ENCODE results near the gene ZNF627.
"Not testable (repeated sequence)": the region's sequence is repeated elsewhere in the genome, so short reads cannot be mapped to it uniquely, and the experiment has no call there.

Gene ZNF627

DNA sequence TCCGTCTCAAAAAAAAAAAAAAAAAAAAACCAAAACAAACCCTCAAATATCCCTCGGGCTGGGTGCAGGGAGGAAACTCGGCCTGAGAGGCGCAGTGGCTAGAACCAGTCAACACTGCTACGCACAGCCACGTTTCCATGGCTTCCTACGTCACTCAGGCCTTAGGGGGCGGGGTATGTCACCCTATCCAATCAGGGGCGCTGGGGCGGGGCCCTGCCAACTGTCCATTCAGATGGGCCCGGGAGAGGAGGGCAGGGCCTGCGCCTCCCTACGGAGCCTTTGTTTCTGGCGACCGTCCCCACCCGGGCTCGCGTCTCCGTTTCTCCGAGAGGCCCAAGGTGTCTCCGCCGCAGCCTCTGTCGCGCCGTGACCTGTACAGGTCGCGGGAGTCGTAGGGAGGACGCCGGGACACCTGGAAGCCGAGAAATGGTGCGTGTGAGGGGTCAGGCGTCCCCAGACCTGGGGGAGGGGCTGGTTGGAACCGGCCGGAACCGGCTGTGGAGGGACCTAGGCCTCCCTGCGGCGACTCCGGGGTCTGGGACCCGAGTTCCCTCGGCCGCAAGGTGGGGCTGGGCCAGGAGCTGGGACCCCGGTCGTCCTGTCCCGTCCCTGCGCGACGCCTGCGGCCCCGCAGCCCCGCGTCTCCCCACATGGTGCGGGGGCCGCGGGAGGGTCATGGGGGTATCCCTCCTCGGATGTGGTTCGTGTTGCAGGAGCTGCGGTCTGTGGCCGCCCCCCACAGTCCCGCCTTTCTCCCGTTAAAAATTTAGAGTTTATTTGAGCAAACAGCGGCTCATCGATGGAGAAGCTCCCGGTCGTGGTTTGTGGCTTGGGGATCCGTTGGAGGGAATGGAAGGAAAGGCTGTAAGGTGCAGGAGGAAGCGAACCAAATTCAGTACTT, at the start of gene ZNF627:
TSS of gene ZNF627 (plus strand) at position 282 of the 901 bp plus-strand sequence. CDS start at position 427, 145 bp downstream.
- DNase-seq, result peak; percentile 100

DNA sequence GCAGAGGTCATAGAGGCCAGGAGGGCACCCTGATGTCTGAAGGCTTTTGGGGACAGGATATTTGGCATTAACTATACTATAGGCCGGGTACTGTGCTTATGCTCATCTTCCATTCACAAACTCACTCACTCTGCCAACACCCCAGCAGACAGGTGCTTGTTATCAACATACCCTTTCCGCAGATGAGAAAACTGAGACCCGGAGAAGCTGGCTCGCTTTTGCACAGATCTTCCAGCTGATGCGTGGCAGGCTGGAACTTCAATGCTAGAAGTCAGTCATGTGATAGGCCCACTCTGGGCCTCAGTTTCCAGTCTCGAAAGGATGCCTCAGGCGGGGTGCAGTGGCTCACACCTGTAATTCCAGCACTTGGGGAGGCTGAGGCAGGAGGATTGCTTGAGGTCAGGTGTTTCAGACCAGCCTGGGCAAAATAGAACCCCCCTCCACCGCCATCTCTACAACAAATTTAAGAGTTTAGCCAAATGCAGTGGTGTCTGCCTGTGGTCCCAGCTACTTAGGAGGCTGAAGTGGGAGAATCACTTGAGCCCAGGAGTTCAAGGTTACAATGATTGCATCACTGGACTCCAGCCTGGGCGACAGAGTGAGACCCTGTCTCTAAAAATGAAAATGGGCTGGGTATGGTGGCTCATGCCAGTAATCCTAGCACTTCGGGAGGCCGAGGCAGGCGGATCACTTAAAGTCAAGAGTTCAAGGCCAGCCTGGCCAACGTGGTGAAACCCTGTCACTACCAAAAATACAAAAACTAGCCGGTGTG, 49.2 kb upstream of the ZNF627 start:
- no peak for DNase-seq

DNA sequence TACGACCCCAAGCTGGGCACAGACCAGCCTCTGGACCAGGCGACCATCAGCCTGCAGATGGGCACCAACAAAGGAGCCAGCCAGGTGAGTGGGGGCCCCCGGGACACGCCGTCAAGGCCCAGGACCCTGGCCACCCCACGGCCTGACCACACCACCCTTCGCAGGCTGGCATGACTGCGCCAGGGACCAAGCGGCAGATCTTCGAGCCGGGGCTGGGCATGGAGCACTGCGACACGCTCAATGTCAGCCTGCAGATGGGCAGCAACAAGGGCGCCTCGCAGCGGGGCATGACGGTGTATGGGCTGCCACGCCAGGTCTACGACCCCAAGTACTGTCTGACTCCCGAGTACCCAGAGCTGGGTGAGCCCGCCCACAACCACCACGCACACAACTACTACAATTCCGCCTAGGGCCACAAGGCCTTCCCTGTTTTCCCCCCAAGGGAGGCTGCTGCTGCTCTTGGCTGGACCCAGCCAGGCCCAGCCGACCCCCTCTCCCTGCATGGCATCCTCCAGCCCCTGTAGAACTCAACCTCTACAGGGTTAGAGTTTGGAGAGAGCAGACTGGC, 47.8 kb upstream of the ZNF627 start:
- no peak for DNase-seq

DNA sequence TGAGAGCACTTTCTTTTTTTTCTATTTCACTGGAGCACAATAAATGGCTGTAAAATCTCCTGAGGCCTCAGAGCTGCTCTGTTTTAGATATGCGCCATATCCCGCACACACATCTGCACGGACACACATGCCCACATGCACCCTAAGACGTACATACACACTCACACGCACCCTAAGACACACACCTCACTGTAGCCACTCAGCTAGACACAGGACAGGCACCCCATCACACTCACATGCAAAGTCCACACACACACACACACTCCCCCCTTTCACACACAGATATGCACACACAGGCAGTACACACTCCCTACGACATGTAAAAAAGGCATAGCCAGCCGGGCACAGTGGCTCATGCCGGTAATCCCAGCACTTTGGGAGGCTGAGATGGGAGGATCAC, 47.0 kb upstream of the ZNF627 start:
- DNase-seq, result no peak

DNA sequence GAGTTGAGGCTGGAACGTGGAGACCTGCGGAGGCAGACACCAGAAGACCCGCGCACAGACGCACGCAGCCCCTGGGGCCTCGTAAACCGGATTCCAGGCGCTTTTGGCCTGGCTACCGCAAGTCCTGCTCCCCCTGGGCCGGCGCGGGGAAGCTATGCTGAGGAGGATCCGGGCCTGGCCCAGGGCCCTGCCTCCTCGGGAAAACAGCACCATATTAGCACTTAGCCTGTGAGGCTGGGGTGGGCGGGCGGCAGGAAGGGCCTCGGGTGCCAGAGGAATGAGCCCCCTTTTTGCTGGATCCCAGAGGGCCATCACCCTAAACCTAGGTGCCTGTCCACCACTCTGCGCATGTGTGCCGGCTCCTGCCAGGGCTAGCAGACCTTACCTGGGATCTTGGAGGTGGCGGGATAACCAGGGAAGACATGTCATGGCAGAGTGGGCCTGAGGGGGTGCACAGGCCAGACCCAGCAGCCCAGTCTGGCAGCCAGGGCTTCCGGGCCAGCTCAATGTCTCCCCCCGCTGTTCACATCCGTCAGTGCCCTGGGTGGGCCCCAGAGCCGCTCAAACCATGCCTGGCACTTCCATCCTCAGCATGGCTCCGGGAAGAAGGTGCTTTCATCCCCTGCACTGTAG, 45.6 kb upstream of the ZNF627 start:
- DNase-seq, result peak; percentile 60

DNA sequence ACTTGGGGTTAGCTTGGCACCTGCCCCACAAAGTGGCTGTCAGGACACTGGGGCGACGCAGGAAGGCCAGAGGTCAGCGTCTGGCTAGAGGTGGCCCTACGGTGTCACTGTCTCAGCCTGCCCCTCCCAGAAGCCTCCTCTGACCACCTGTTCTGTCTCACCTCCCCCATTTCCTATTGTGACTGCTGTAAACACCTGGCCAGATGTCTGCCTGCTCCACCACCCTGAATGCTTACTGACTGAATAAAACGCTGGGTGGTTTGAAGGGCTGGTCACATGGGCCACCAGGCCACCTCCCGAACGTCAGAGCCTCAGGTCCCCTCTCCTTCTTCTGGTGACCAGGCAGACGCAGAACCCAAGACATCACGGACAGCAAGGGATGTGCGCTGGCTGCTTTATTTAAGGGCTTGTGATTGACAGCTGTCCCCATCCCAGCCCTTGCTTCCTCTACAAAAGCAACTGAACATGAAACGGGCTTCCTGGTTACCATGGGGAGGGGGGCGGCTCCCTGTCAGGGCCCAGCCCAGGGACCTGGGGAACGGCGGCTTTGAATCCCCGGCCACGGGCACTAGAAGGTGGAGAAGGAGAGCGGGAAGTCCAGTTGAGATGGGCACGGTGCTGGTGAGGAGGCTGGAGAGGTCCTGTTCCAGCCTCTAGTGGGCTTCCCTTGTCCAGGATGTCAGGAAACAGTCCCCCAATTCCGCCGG, 44.5 kb upstream of the ZNF627 start:
- no peak for DNase-seq

DNA sequence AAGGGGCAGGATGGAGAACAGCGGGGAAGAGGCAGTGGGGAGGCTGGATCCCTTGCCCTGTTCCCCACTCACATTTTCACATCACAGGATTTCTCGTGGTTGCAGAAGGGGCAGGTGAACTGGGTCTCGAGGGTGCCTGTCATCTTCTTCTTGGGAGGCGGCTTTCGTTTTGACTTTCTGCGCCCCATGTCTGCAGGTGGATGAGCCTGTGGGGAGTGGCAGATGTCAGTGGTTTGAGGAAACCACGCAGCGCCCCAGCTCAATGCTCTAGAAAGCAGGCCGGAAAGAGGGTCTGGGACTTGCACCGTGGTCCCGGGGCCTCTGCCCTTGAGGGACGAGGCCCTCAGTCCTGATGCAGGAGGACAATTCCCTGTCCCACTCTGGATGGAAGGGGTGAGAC, 43.1 kb upstream of the ZNF627 start:
- no peak for DNase-seq

DNA sequence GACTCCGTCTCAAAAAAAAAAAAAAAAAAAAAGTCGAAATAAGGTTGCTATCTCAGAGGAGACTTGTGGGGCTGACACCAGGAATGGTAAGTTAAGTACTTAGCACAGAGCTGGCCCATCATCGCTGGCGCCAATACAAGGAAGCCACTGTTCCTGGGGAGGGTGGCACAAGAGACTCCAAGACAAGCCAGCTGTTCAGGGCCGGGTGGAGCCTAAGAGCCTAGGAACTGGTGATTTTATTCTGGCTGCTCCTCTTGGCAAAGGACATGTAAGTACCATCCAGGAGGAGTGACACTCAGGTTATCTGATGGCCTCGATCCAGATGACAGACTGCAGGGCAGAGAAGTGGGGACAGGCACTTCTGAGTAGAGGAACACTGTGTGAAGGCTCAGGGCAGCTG, 42.0 kb upstream of the ZNF627 start:
- no peak for DNase-seq

DNA sequence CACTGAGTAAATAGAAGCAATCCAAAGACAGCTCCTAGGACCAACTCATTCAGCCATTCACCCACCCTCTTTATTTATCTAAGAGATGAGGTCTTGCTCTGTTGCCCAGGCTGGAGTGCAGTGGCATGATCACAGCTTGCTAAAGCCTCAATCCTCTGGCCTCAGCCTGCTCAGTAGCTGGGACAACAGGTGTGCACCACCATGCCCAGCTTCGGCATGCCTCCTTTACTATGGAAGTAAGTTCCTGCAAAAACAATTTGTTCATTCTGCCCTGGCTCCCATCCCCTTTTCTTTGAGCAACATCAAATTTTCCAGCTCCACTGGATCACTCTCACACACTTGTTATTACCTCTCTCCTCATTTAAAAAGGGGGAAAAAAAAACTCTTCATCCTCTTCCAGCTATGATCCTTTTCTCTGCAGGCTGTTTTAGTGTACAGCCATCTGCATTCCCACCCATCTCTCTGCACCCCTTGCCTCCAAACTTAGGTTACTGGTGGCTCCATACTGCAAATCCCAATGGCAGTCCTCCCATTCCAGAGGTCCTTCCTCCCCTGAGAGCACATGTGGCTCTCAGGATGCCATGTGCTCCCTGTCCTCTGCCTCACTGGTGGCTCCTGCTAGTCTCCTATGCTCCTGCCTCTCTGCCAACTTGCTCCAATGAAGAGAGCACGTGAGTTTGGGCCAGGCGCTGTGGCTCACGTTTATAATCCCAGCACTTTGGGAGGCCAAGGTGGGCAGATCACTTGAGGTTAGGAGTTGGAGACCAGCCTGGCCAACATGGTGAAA, 40.5 kb upstream of the ZNF627 start:
- no peak for DNase-seq

DNA sequence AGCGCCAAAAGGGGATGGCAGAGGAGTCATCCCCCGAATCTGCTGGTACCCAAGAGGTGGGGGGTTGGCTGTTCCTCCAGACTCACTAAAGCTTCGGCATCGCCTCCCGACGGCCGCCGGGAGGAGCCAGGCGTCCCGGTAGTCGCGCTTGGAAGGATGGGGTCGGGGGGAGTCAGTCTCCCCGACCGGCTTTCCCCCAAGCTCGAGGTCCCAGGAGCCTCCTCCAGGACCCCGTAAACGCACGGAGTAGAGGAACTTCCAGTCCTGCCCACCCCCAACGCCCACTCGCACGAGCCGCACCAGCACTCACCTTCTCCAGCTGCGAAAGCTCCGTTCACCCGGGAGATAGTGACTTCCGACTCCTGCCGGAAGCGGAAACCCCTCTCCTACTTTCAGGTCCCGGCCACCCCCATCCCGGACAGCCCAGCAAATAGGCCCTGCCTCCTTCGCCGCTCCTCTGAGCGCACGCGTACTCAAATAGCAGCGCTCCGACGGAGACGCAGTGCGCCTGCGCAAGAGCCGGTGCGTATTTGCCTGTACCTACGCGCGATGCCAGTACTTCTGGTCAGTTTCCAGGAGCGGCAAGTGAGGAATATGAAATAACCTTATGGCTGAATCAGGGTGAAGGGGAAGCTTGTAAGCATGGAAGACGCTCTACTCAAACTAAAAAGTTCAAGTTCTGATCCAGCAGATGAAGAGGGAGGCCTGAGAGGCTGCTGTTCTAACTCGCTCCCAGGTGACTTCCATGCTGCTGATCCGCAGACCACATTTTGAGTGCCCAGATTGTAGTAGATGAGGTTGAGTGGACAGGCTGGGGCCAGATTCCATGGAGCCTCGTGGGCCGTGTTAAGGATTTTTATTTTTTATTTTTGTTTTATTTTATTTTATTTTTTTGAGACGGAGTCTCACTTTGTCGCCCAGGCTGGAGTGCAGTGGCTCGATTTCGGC, 38.1 kb upstream of the ZNF627 start, which contains the start of gene ELOF1:
TSS of gene ELOF1 (minus strand) at position 350 of the 948 bp plus-strand sequence. CDS start 4,883 bp downstream, outside the sequence.
- DNase-seq, result peak; percentile 100

DNA sequence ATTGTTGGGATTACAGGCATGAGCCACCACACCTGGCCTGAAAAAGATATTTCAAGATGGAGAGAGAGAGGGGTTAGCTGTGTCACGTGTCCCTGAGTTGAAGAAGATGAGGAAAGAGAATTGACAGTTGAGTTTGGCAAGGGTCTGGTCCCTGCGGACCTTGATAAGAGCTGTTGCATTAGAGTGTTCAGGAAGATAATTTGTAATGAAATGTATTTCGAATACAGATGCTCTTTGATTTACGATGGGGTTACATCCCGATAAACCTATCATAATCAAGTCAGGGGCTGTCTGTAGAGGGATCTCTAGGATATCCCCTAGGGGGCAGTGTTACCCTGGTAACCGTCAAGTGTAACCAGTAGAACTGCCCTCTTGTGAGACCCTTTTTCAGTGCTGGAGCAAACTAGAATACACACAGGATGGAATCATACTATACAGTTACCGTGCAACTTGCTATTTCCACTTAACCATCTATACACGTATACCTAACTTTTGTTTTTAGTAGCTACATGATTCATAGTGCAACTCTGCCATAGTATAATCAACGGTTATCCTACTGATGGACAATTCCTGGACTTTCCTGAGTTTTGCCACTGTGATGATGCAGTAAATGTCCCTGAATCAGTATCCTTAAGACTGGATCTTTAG, 36.8 kb upstream of the ZNF627 start:
- peak; percentile 100 for DNase-seq

DNA sequence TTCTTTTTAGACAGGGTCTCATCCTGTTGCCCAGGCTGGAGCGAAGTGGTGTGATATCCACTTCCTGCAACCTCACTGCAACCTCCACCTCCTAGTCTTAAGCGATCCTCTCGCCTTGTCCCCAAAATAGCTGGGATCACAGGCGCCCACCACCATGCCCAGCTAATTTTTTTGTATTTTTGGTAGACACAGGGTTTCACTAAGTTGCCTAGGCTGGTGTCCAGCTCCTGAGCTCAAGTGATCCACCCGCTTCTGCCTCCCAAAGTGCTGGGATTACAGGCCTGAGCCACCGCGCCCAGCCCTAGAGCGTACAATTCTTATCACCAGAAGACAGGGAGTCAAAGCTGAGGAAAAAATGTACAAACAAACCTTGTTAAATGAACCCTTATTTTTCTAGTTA, 33.8 kb upstream of the ZNF627 start:
- DNase-seq, result peak; percentile 86

DNA sequence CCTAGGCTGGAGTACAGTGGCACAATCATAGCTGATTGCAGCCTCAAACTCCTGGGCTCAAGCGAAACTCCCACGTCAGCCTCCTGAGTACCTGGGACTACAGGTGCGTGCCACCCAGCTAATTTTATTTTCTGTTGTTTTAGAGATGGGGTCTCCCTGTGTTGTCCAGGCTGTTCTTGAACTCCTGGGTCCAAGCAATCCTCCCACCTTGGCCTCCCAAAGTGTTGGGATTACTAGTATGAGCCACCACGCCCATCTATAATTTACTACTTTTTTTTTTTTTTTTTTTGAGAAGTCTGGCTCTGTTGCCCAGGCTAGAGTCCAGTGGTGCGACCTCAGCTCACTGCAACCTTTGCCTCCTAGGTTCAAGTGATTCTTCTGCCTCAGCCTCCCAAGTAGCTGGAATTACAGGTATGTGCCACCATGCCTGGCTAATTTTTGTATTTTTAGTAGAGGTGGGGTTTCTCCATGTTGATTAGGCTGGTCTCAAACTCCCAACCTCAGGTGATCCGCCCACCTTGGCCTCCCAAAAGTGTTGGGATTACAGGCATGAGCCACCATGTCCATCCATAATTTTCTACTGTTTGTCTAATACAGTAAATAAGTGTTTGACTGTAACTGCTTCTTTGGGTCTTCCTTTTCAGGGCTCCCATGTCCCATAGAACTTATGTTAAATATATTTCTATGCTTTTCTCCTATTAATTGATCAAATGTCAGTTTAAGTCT, 33.0 kb upstream of the ZNF627 start:
- not testable (repeated sequence) for DNase-seq

DNA sequence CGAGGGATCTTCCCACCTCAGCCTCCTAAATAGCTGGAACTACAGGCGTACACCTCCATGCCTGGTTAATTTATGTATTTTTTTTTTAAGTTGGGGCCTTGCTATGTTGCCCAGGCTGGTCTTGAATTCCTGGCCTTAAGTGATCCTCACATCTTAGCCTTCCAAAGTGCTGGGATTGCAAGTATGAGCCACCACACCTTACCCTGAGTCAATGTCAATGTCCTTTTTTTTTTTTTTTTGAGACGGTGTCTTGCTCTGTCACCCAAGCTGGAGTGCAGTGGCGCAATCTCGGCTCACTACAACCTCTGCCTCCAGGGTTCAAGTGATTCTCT, 31.7 kb upstream of the ZNF627 start:
- not testable (repeated sequence) for DNase-seq

DNA sequence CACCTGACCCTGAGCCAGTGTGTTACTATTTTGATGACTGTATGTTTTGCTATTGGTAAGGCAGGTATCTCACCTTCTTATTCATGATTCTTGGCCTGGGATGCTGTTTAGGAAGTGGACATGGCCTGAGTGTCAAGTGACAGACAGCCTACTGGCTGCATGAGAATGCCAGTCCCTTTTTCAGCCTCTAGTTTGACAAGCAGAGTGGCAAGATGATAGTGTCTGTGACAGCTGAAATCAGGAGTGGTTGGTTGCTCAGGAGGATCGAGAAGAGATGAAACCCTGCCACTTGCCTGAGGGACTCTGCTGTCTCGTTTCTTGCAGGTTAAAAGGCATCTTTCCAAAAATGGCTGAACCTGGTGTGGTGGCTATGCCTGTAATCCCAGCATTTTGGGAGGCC, 31.1 kb upstream of the ZNF627 start:
- DNase-seq, result no peak

DNA sequence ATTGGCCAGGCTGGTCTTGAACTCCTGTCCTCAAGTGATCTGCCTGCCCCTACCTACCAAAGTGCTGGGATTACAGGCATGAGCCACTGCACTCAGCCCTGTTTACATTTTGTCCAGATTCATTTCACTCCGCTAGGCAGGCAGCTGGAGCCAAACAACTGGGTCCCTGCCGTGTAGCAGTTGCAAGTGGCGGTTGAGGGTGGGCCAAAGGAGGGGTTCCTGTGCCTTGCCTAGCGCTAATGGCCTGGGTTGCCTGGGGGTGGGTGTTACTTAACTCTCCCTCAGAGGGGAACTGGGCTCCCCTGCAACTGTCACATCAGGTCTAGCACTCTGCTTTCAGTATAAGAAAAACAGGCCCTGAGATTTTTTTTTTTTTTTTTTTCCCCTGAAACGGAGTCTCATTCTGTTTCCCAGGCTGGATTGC, 27.2 kb upstream of the ZNF627 start:
- DNase-seq, result peak; percentile 71

DNA sequence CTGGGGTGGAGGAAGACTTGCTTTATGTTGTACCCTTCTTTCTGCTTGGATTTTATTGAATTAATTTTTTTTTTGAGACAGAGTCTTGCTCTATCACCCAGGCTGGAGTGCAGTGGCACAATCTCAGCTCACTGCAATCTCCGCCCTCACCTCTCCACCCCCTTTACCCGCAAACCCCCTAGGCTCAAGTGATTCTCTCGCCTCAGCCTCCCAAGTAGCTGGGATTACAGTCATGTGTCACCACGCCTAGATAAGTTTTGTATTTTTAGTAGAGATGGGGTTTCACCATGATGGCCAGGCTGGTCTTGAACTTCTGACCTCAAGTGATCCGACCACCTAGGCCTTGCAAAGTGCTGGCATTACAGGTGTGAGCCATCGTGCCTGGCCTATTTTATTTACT, 23.9 kb upstream of the ZNF627 start:
- peak; percentile 48 for DNase-seq

DNA sequence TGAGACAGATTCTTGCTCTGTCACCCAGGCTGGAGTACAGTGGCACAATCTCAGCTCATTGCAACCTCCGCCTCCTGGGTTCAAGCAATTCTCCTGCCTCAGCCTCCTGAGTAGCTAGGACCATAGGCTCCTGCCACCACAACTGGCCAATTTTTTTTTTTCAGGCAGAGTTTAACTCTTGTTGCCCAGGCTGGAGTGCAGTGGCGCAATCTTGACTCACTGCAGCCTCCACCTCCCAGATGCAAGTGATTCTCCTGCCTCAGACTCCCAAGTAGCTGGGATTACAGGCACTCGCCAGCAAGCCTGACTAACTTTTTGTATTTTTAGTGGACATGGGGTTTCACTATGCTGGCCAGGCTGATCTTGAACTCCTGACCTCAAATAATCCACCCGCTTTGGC, 23.5 kb upstream of the ZNF627 start:
- DNase-seq, result not testable (repeated sequence)

DNA sequence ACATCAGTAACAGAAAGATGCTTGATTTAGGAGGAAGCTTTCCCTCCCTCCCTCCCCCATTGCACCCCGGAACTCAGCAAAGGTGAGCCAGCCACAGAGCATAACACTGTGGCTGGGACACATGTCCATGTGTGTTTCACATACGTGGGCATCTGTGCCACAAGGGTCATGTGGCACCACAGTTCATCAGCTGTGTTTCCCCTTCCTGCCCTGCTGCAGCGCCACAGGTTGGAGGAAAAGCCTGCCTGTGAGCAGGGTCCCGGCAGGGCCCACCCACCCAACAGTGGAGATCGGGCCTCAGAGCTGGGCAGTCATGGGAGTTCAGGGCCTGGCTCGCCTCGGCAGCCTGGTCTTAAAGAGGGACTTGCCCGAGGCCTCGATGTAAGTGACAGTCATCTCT, 22.6 kb upstream of the ZNF627 start:
- no peak for DNase-seq
